Ectodermal cell (in vitro differentiated cells): ENCODE data around the gene ZDHHC22. TPM values are rescaled to one million over a fixed set of nuclear protein-coding genes. Genes with fewer than 3 reads are reported as not detected.
A peak's percentile ranks its signal among the peaks of the same experiment; 100 is the strongest.

Source experiments
- H3K27ac ChIP-seq: 2 replicates; pipeline ENCODE4 v1.7.0; 2013; ENCODE audit warnings: mild to moderate bottlenecking, low read depth, low read length; ENCODE audit not compliant: insufficient read depth, poor library complexity, severe bottlenecking
- H3K27me3 ChIP-seq: 2 replicates; pipeline ENCODE4 v1.7.0; 2013; ENCODE audit warnings: mild to moderate bottlenecking, low read length; ENCODE audit not compliant: insufficient read depth, control insufficient read depth, poor library complexity, severe bottlenecking
- H3K36me3 ChIP-seq: one replicate; pipeline ENCODE4 v1.7.0; 2013; ENCODE audit warnings: low read length; ENCODE audit not compliant: control insufficient read depth, insufficient read depth
- H3K4me1 ChIP-seq: one replicate; pipeline ENCODE4 v1.7.0; 2013; ENCODE audit warnings: low read length; ENCODE audit not compliant: control insufficient read depth, insufficient read depth
- H3K4me3 ChIP-seq: 2 replicates; pipeline ENCODE4 v1.7.0; 2013; ENCODE audit warnings: low read depth, low read length, control low read depth; ENCODE audit not compliant: insufficient read depth
- H3K9me3 ChIP-seq: 2 replicates; pipeline ENCODE4 v1.7.0; 2013; ENCODE audit warnings: mild to moderate bottlenecking, low read length, moderate library complexity; ENCODE audit not compliant: control insufficient read depth
- WGBS, 2 experiments: methylation state at CpG; one replicate each; pipeline ENCODE4 v1.1.7; 2013; ENCODE audit warnings: missing lambda C conversion rate in 2 of 2; 5-methylcytosine and 5-hydroxymethylcytosine counted together
- polyA plus RNA-seq, 4 experiments: library from polyadenylated mRNA; stranded (reverse); fragments of 50-300 nt; gene quantifications; one replicate each; pipeline ENCODE4 v1.2.3, GENCODE V29; 2013

ZDHHC22 gene, protein sequence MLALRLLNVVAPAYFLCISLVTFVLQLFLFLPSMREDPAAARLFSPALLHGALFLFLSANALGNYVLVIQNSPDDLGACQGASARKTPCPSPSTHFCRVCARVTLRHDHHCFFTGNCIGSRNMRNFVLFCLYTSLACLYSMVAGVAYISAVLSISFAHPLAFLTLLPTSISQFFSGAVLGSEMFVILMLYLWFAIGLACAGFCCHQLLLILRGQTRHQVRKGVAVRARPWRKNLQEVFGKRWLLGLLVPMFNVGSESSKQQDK
- polyA plus RNA-seq (2013, experiment 1 of 4): 1.7 TPM
- 0.89 TPM for polyA plus RNA-seq (2013, experiment 2 of 4)
- polyA plus RNA-seq (2013, experiment 3 of 4): 0.91 TPM
- 0.97 TPM for polyA plus RNA-seq (2013, experiment 4 of 4)

DNA sequence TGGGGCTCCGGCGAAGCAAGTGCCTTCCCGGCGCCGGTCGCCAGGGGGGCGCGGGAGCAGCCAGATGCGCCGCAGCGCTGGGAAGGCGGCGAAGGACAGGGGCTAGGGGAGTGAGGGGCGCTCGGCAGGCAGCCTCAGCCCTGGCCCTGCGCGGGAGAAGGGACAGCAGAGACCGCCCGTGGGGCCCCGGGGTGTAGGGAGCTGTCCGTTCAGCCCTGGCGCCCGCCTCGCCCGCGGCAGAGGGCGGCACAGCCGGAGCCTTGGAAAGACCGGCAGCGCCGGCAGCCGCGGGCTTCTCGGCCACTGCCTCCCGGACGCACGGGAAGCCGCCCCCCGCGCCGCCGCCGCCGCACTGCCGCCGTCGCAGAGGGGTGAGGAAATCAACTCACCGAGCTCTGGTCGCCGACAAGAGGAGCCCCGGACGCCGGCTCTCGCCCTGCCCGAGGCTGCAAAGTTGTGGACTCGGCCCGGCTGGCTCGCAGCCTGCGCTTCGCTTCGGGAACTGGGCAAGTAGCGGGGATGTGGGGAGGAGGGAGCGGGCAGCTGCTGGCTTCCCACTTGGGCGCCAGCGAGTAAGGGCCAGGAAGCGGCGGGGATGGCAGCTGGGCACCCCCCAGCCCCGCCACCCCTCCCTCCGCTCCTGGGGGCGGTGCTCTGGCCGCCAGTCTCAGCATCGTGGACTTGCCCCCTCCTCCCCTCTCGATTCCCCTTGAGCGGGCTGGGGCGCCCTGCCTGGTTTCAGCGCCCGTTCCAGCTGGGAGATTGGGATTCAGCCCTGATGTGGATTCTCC, at the start of gene ZDHHC22:
Gene ZDHHC22 (minus strand): TSS at position 578 of the 791 bp plus-strand sequence. CDS start 2,053 bp downstream, outside the sequence.
- no peak within 1 kb of the TSS for H3K27ac ChIP-seq
- H3K9me3 ChIP-seq: no peaks in the 10 kb centered on the region
- no peaks in the 10 kb centered on the region for H3K36me3 ChIP-seq
- peaks cover 28% of the 10 kb centered on the region for H3K4me1 ChIP-seq
- peaks cover 70% of the 10 kb centered on the region for H3K27me3 ChIP-seq
- H3K4me3 ChIP-seq: peak within 1 kb of the TSS; percentile 34
- WGBS, 2 experiments: 0% methylated on average over 77 of the region's 77 CpGs

DNA sequence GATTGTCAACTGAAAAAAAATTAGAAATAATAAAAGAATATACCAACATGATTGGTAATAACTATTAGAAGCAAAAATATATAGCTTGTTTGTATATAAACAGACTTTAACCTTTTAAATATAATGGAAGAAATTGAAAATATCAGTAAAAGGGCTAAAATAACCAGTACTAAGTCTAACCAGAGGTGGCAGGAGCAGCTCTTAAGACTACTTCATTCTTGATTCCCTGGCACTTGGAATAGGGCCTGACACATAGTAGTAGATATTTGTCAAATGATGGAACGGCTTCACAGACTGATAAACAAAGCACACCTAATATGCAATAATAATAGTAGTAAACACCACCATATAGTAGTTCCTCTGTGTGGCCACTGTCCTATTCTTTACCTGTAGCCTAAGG, 49.4 kb upstream of the ZDHHC22 start:
- Histone ChIP-seq H3K27ac (no peak overlapping the region), H3K36me3 (no peaks in the 10 kb centered on the region), H3K27me3 (no peaks in the 10 kb centered on the region), H3K4me1 (no peaks in the 10 kb centered on the region), H3K9me3 (no peaks in the 10 kb centered on the region), H3K4me3 (no peak overlapping the region)
- WGBS, 2 experiments: 67% methylated on average over 1 of the region's 1 CpG; no CpG with 5 or more reads in 1 of the 2 experiments

DNA sequence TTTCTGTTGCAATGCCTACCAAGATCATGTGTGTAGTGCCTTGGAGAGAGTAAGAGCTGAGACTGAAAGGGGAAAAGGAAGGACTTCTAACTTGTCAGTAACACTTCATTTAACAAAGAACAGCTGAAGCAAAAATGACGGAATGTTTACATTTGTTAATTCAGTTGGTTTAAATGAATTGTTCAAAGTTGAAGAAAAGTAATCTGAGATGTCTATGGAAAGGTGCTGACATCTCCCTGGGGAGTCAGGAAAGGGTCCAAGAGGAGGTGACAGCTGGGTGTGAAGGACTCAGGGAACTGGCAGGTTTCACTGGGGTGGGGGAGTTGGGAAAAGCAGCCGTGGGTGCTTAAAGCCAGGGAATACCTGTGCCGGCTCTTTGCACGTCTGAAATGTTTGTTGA, 47.9 kb upstream of the ZDHHC22 start:
- Histone ChIP-seq H3K4me3 (no peak overlapping the region), H3K9me3 (no peaks in the 10 kb centered on the region), H3K36me3 (no peaks in the 10 kb centered on the region), H3K4me1 (no peaks in the 10 kb centered on the region), H3K27me3 (no peaks in the 10 kb centered on the region), H3K27ac (no peak overlapping the region)
- WGBS, 2 experiments: 68 to 79% methylated on average over 4 of the region's 4 CpGs

DNA sequence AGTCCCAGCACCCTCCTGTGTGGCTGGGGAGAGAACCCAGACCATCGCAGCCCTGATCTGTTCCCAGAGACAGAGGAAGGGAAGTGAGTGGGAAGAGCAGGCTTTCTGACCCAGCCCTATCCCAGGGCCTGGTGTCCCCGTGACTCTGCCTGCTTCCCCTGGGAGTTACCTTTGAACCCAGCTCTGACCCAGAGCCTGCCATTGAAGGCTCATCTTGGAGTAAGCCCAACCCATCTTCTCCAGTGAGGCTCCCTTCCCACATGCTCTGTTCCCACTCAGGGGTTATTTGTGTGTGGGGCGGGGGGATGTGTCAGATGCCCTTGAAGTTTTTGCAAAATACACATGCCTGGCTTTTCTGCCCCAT, 46.0 kb upstream of the ZDHHC22 start:
- Histone ChIP-seq H3K27ac (no peak overlapping the region), H3K36me3 (no peaks in the 10 kb centered on the region), H3K27me3 (peaks cover 9% of the 10 kb centered on the region), H3K4me3 (no peak overlapping the region), H3K9me3 (no peaks in the 10 kb centered on the region), H3K4me1 (no peaks in the 10 kb centered on the region)
- WGBS, 2 experiments: 87 to 91% methylated on average over 3 of the region's 3 CpGs

DNA sequence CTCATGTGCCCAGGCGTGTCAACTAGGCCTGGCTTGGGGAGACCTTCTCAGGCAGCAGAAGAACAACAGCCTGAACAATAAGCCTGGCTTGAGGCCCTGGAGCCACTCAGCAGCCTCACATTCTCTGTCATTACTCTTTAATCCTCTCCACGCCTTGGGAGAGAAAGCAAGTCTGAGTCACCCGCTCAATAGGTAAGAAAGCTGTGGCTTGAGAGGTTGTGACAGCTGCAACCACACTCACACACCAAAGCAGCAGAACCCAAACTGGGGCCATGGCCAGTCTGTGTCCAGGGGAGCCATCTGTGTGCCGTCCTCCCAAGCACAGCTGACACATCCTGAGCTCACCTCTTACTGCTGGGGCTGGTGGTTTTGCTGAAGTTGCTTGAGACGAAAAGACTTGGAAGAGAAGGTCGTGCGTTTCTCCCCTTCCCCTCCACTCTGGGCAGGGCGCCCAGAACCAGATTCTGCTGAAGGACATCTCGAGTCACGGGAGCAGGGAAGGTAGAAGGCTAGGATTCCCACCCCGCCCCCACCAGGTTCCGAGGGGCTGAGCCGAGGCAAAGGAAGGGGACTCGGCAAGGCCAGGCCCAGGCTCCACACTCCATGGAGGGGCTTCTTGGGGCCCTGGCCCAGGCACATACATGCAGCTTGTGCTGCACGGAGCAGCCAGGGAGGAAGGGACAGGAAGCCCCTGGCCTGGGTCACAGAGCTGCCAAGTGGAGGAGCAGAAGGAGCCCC, 45.5 kb upstream of the ZDHHC22 start:
- WGBS, 2 experiments: 69 to 71% methylated on average over 15 of the region's 15 CpGs
- peaks cover 14% of the 10 kb centered on the region for H3K27me3 ChIP-seq
- H3K27ac ChIP-seq: no peak overlapping the region
- no peak overlapping the region for H3K4me3 ChIP-seq
- H3K4me1 ChIP-seq: no peaks in the 10 kb centered on the region
- H3K9me3 ChIP-seq: no peaks in the 10 kb centered on the region
- no peaks in the 10 kb centered on the region for H3K36me3 ChIP-seq

DNA sequence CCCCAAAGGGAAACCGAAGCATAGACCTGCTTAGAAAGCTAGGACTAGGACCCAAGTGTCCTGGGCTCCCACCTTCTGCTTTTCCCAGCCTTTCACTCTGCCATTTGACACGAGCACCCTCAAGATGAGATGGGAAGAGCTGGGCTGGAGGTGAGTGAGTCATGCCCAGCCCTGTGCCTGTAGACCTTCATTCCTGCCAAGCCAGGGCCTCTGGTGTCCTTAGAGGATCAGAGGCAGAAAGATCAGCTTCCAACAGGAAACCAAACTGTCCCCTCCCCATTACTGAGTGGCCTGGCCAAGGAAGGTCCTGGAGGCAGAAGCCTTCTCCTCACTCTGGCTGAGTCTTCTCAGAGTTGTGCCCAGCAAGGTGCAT, 43.5 kb upstream of the ZDHHC22 start:
- no peaks in the 10 kb centered on the region for H3K4me1 ChIP-seq
- H3K27ac ChIP-seq: no peak overlapping the region
- H3K27me3 ChIP-seq: peaks cover 14% of the 10 kb centered on the region
- no peaks in the 10 kb centered on the region for H3K9me3 ChIP-seq
- 88 to 93% methylated on average over 2 of the region's 2 CpGs for WGBS, 2 experiments
- no peaks in the 10 kb centered on the region for H3K36me3 ChIP-seq
- no peak overlapping the region for H3K4me3 ChIP-seq

DNA sequence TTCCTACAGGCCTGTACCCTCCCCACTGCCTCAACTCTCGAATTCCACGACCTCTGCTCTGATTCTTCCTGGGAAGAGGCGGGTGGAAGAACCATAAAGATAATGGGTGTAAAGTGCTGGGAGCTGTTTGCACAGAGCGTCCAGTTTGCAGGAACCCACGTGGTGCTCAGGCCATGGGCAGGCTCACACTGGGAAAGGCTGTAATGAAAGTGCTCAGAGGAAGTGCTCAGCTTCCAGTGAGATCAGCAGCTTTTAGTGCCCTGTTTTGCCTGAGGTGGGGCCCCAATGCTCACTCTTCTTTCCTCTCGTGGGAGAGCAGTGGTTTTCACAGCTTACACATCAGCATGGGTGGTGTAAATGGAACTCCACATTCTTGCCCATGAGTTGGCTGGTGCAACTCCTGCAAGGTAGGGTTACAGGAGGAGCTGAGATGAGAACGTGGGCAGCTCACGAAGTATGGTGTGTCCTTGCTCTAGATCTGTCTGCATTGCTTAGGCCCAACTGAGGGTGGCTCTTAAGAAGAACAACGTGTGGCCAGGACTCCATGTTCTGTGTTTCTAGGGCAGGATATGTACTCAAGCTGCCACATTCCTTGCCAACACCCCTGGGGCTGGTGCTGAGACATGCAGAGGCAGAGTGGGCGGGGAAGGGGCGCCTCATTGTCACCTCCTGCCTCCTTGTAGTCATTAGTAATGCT, 43.0 kb upstream of the ZDHHC22 start:
- Histone ChIP-seq H3K27me3 (peaks cover 14% of the 10 kb centered on the region), H3K27ac (no peak overlapping the region), H3K36me3 (no peaks in the 10 kb centered on the region), H3K4me1 (no peaks in the 10 kb centered on the region), H3K9me3 (no peaks in the 10 kb centered on the region), H3K4me3 (no peak overlapping the region)
- WGBS, 2 experiments: 84% methylated on average over 11 of the region's 11 CpGs

DNA sequence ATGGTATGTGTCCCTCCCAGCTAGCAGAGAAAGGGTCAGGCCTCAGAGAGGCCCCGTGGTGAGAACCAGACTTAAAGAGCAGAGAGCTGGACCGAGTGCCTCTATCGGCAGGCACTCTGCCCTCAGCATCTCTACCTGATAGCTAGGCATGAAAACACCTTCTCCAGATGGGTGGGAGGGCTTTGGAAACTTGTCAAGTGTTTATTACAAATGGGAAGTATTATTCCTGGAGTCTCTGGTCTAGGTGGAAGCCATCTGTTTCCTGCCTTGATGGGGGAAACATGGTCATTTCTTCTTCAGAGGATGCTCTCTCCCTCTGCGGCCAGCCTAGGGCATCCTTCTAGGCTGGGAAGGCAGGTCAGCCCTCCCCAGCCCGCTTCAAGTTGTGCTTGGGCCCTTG, 42.3 kb upstream of the ZDHHC22 start:
- H3K4me1 ChIP-seq: no peaks in the 10 kb centered on the region
- no peak overlapping the region for H3K27ac ChIP-seq
- 78 to 79% methylated on average over 5 of the region's 5 CpGs for WGBS, 2 experiments
- no peaks in the 10 kb centered on the region for H3K9me3 ChIP-seq
- H3K27me3 ChIP-seq: peaks cover 14% of the 10 kb centered on the region
- no peak overlapping the region for H3K4me3 ChIP-seq
- no peaks in the 10 kb centered on the region for H3K36me3 ChIP-seq

DNA sequence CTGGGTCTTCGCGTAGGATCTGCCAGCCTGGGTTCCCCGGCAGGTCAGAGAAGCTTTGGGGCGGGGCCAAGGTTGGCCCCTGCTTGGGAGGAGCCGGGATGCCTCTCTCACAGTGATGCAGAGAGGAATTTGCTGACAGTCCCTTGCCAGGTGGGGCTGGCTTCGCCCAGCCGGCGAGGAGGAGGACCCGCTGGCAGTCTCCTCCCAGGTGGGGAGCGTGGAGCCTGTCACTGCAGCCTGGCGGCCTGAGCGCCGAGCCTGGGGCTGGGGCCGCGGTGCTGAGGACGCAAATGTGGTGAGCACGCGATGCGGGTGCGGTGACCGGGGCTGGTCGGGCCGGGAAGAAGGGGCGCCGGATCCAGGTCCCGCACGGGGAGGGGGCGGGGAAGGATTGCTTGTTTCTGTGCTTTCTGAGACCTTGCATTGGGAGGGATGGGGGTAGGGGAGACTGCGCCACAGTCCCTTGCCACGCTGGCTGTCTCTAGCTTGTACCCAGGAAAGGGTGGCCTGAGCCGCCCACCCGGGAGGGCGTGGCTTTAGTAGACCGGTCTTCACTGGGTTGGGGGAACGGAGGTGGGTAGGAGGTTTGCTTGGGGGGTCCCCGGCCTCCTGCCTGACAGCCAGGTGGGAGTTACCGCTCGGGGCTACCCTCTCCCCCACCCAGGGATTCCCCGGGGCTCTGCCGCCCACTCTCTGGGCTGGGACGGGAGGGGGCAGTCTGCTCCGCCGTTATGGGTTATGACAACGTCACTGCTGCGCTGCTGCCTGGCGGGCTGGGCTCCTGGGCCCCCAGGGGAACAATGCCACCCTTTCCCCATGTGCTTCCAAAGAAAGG, 40.2 kb upstream of the ZDHHC22 start, which contains the start of gene TMEM63C:
Gene TMEM63C (plus strand): TSS at position 196 of the 835 bp plus-strand sequence. CDS start 37,016 bp downstream, outside the sequence.
- Histone ChIP-seq H3K4me3 (peak within 1 kb of the TSS; percentile 40), H3K4me1 (no peaks in the 10 kb centered on the region), H3K9me3 (no peaks in the 10 kb centered on the region), H3K36me3 (no peaks in the 10 kb centered on the region), H3K27me3 (peaks cover 14% of the 10 kb centered on the region), H3K27ac (no peak within 1 kb of the TSS)
- WGBS, 2 experiments: 1% methylated on average over 46 of the region's 46 CpGs
